ENCODE data around the gene PLK3. TPM values are rescaled to one million over a fixed set of nuclear protein-coding genes. Genes with fewer than 3 reads are reported as not detected.

PLK3 gene
- total and polyA plus RNA-seq, 2 of the 4 experiments (the other 2 are of a cell fraction): 15.8 to 51.6 TPM

DNA sequence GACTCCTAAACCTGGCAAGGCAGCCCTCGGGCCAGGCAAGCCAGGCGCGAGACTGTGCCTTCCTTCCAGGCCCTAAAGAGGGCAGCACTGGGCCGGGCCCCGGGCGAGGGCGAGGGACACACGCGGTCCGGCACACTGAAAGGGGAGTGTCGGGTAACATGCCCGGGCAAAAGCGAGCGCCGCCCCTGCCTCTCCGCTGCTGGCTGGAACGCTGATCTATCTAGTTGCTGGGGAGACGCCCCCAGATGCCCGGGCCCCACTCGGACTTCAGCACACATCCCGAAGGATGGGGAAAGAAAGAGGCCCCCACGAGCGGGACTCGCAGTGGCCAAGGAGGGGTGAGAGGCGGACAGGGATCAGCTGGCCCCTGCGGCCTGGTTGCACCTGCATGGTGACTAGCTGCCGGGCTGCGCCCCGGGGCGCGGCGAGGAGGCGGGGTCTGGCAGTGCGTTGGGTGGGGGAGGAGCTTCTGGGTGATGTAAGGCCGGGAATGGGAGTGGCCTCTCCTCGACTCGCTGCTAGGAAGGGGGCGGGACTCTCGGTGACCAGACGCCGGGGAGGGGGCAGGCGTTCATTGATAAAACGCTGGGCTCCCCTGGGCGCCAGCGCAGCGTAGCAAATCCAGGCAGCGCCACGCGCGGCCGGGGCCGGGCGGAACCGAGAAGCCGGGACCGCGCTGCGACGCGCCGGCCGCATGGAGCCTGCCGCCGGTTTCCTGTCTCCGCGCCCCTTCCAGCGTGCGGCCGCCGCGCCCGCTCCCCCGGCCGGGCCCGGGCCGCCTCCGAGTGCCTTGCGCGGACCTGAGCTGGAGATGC is at the start of gene PLK3 (continued):
- TF ChIP-seq, protein P1, sequence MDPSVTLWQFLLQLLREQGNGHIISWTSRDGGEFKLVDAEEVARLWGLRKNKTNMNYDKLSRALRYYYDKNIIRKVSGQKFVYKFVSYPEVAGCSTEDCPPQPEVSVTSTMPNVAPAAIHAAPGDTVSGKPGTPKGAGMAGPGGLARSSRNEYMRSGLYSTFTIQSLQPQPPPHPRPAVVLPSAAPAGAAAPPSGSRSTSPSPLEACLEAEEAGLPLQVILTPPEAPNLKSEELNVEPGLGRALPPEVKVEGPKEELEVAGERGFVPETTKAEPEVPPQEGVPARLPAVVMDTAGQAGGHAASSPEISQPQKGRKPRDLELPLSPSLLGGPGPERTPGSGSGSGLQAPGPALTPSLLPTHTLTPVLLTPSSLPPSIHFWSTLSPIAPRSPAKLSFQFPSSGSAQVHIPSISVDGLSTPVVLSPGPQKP (IDR thresholded peaks at IDR 0.05; ENCODE audit: borderline replicate concordance, low read depth, low read length): no peak
- TF ChIP-seq MXI1 (IDR thresholded peaks at IDR 0.05; ENCODE audit: borderline replicate concordance, low read depth, low read length): peak; percentile 97
- no peak for TF ChIP-seq MAFK (IDR thresholded peaks at IDR 0.05; ENCODE audit: low read depth, low read length)

DNA sequence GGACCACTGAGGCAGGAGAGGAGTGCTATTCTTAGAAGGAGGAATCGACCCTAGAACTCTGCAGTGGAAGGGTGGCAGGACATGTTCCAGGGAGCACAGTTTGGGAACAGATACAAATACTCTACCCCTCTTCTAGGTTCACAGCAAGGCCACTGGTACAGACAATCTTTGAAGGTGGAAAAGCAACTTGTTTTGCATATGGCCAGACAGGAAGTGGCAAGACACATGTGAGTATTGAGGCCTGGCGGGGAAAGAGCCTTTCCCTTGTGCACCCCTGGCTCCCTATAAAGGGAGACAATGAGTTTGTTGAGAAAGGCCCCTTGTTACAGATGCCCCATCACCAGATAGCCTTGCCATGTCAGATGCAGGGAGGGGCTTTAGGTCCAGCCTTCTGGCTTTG is 42.8 kb upstream of the PLK3 start:
- TF ChIP-seq POLR2A (IDR thresholded peaks at IDR 0.05; ENCODE audit: low read depth, low read length): no peak
- no peak overlapping the region for H3K9ac ChIP-seq (ENCODE audit: low read depth, low read length)
- H3K9me3 ChIP-seq (ENCODE audit: control insufficient read depth, insufficient read depth, low read length): no peaks in the 10 kb centered on the region
- H2BK5ac ChIP-seq (ENCODE audit: low read depth, low read length, poor library complexity, severe bottlenecking): no peak overlapping the region
- H3K27me3 ChIP-seq (ENCODE audit: control insufficient read depth, insufficient read depth, low read length): no peaks in the 10 kb centered on the region
- no peak overlapping the region for H3K4me2 ChIP-seq (ENCODE audit: low read depth, low read length)
- no peak overlapping the region for H2BK120ac ChIP-seq (ENCODE audit: low read depth, low read length)
- no peak overlapping the region for H2BK15ac ChIP-seq (ENCODE audit: low read depth, low read length)
- no TSS peak for BruUV-seq (replicated peaks)
- H3K9me1 ChIP-seq (ENCODE audit: insufficient read depth, low read length): no peaks in the 10 kb centered on the region
- H3K18ac ChIP-seq (ENCODE audit: low read depth, low read length): no peak overlapping the region
- no peak overlapping the region for H2AK9ac ChIP-seq (replicated peaks; ENCODE audit: low read depth, low read length, poor library complexity)
- H3K79me1 ChIP-seq (ENCODE audit: low read depth in 1 of 2, low read length in 2 of 2): peaks cover 13 to 15% of the 10 kb centered on the region in 2 experiments
- H4K91ac ChIP-seq (ENCODE audit: insufficient read depth, low read depth, low read length): no peak overlapping the region
- intact Hi-C loops (cut with micrococcal nuclease) (no loop called here), dilution Hi-C loops (cut with HindIII; ENCODE audit: low sequenced_read_pairs, unreplicated experiment) (no loop called here), in situ Hi-C loops (cut with MboI; ENCODE audit: low sequenced_read_pairs) (no loop called here)
- DNase-seq (no peak), ATAC-seq (ENCODE audit: low read depth) (no peak)
- CTCF ChIA-PET: no interaction called here
- no peak overlapping the region for H3K4me3 ChIP-seq (ENCODE audit: insufficient read depth, low read depth, low read length)
- no peak overlapping the region for H3K27ac ChIP-seq (ENCODE audit: insufficient read depth, low read length)
- no peak overlapping the region for H2AFZ ChIP-seq (replicated peaks; ENCODE audit: low read length, poor library complexity)
- no peak overlapping the region for H2AK5ac ChIP-seq (ENCODE audit: low read depth, low read length)
- no peak overlapping the region for H3K23ac ChIP-seq (ENCODE audit: low read depth, low read length)
- H4K8ac ChIP-seq (ENCODE audit: low read depth in 2 of 2, low read length in 2 of 2): no peak overlapping the region
- H3K4me1 ChIP-seq (ENCODE audit: control insufficient read depth, insufficient read depth, low read length): no peaks in the 10 kb centered on the region
- H4K5ac ChIP-seq (ENCODE audit: low read depth, low read length): no peak overlapping the region
- H3K56ac ChIP-seq (ENCODE audit: extremely low read depth, insufficient read depth, low read length): no peak overlapping the region
- 100% methylated on average over 1 of the region's 2 CpGs; no CpG with 5 or more reads in 1 of the 2 experiments for WGBS, 2 experiments (ENCODE audit: extremely low coverage in 2 of 2, insufficient read length in 1 of 2)
- H2BK20ac ChIP-seq (ENCODE audit: low read depth, low read length): no peak overlapping the region
- no peaks in the 10 kb centered on the region for H4K20me1 ChIP-seq (ENCODE audit: insufficient read depth, low read length)
- H3K4ac ChIP-seq (ENCODE audit: low read depth, low read length): no peak overlapping the region
- H3K36me3 ChIP-seq (ENCODE audit: control insufficient read depth, insufficient read depth, low read length): peaks cover 34% of the 10 kb centered on the region
- no peak overlapping the region for H3K14ac ChIP-seq (replicated peaks; ENCODE audit: low read depth, low read length)
- POLR2A ChIA-PET (ENCODE audit: unreplicated experiment): no interaction called here
